Measurements from ENCODE around the gene VEPH1. TPM values are rescaled to one million over a fixed set of nuclear protein-coding genes. Genes with fewer than 3 reads are reported as not detected.

VEPH1 gene
- total RNA-seq, 1 experiment from 2014 or later = 7.7 TPM

DNA sequence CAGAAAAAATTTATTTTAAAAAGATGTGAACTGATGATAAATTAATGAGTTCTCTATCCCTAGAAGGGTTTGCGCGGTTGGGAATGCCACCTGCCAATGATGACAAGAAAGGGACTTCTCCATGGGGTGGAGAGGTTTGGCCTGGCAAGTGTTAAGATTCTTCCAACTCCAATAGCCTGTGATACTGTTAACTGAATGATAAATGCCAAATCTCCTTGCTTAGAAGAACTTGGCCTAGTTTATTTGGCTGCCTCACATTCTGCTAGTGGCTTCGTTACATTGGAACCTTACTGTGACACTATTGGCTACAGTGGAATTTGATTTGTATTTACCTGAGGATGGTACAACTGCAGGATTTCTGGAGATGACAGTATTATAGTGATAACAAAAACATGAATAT, 251.5 kb downstream of the VEPH1 start:
- Histone ChIP-seq H3K79me2 (ENCODE audit: insufficient read depth, low read length) (no peaks in the 10 kb centered on the region), H3K23ac (ENCODE audit: insufficient read length, low read depth, low read length) (no peak overlapping the region), H3K4me1 (ENCODE audit: insufficient read depth, low read length) (peaks cover 6% of the 10 kb centered on the region; the same call in 1 of the 2 replicates), H3T11ph (ENCODE audit: low read length) (no peak overlapping the region), H3K56ac (ENCODE audit: insufficient read length, low read depth, low read length) (no peak overlapping the region), H4K91ac (ENCODE audit: insufficient read length, low read depth, low read length) (no peak overlapping the region), H3K23me2 (ENCODE audit: insufficient read length, low read depth, low read length, poor library complexity, severe bottlenecking) (no peaks in the 10 kb centered on the region), H3K27ac (ENCODE audit: insufficient read length, low read depth, low read length) (no peak overlapping the region), H2BK15ac (ENCODE audit: low read depth, low read length) (no peak overlapping the region), H2AK5ac (ENCODE audit: insufficient read length, low read length) (no peak overlapping the region), H3K4me2 (ENCODE audit: insufficient read depth, insufficient read length, low read length) (no peak overlapping the region), H2BK5ac (ENCODE audit: insufficient read length, low read length) (no peak overlapping the region), H3K9ac (ENCODE audit: extremely low read depth, insufficient read length, low read length) (no peak overlapping the region), H3K4ac (ENCODE audit: low read depth, low read length) (no peak overlapping the region), H3K14ac (ENCODE audit: insufficient read depth, low read length) (no peak overlapping the region), H3K9me3 (ENCODE audit: control insufficient read depth, low read depth, low read length) (no peaks in the 10 kb centered on the region), H4K20me1 (ENCODE audit: control insufficient read depth, insufficient read depth, insufficient read length) (no peaks in the 10 kb centered on the region), H2BK12ac (ENCODE audit: insufficient read length, low read depth, low read length) (no peak overlapping the region), H3K27me3 (ENCODE audit: insufficient read depth, low read length) (no peaks in the 10 kb centered on the region), H2AFZ (ENCODE audit: low read length) (no peak overlapping the region), H2BK120ac (ENCODE audit: low read depth, low read length, poor library complexity, severe bottlenecking) (no peak overlapping the region), H3K18ac (ENCODE audit: insufficient read length, low read depth, low read length) (no peak overlapping the region), H4K8ac (replicated peaks; ENCODE audit: insufficient read length, low read depth, low read length) (no peak overlapping the region), H2BK20ac (ENCODE audit: low read depth, low read length, poor library complexity, severe bottlenecking) (no peak overlapping the region), H3K79me1 (ENCODE audit: insufficient read depth, low read depth, low read length, poor library complexity, severe bottlenecking) (no peaks in the 10 kb centered on the region), H4K5ac (ENCODE audit: insufficient read length, low read depth, low read length) (no peak overlapping the region)
- WGBS (ENCODE audit: extremely low coverage, insufficient read length, low lambda C conversion rate) = no CpG with 5 or more reads among the region's 3 CpGs
- no peak for DNase-seq
- no peaks in the 10 kb centered on the region; the same call in 1 of the 2 replicates for H3K27me3 Mint-ChIP-seq (ENCODE audit: low read depth)
- TF ChIP-seq, protein P1, sequence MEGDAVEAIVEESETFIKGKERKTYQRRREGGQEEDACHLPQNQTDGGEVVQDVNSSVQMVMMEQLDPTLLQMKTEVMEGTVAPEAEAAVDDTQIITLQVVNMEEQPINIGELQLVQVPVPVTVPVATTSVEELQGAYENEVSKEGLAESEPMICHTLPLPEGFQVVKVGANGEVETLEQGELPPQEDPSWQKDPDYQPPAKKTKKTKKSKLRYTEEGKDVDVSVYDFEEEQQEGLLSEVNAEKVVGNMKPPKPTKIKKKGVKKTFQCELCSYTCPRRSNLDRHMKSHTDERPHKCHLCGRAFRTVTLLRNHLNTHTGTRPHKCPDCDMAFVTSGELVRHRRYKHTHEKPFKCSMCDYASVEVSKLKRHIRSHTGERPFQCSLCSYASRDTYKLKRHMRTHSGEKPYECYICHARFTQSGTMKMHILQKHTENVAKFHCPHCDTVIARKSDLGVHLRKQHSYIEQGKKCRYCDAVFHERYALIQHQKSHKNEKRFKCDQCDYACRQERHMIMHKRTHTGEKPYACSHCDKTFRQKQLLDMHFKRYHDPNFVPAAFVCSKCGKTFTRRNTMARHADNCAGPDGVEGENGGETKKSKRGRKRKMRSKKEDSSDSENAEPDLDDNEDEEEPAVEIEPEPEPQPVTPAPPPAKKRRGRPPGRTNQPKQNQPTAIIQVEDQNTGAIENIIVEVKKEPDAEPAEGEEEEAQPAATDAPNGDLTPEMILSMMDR (conservative IDR thresholded peaks at IDR 0.05) = no peak
- peaks cover 0 to 6% (median 4%) of the 10 kb centered on the region in 3 experiments; a peak in 3 of 7 replicates for H3K36me3 Mint-ChIP-seq (ENCODE audit: insufficient read depth in 1 of 3, low read depth in 3 of 3)
- H3K9me3 Mint-ChIP-seq = peaks cover 2 to 4% of the 10 kb centered on the region in 2 experiments; a peak in 3 of 5 replicates
- H3K27ac Mint-ChIP-seq = no peak overlapping the region
- no peak overlapping the region for H3K4me3 Mint-ChIP-seq
- H3K4me1 Mint-ChIP-seq = peaks cover 30 to 34% of the 10 kb centered on the region in 2 experiments
